Astrocyte (in vitro differentiated cells and primary cell): ENCODE measurements around the gene IGSF3. TPM values are rescaled to one million over a fixed set of nuclear protein-coding genes. Genes with fewer than 3 reads are reported as not detected.
"Not testable (repeated sequence)": the region's sequence is repeated elsewhere in the genome, so short reads cannot be mapped to it uniquely, and the experiment has no call there.

Experiments used
- DNase-seq: peaks from one replicate; pipeline ENCODE4 v3.0.0-alpha.2; 2010; ENCODE audit warnings: low read depth
- FAIRE-seq: peaks from 2 replicates; lab custom pipeline; 2011; peaks lifted over from hg19 to GRCh38; lab: Jason Lieb, UNC
- H2AFZ ChIP-seq: 2 replicates; pipeline ENCODE4 v1.6.0; 2012; ENCODE audit warnings: low read depth, low read length, inconsistent platforms
- H3K27ac ChIP-seq: 2 replicates; pipeline ENCODE4 v1.5.1; 2011; ENCODE audit warnings: low read depth, low read length, inconsistent platforms
- H3K27me3 ChIP-seq: 2 replicates; pipeline ENCODE4 v1.6.0; 2011; ENCODE audit warnings: low read length, inconsistent platforms; ENCODE audit not compliant: insufficient read depth
- H3K36me3 ChIP-seq: 2 replicates; pipeline ENCODE4 v1.5.1; 2011; ENCODE audit warnings: low read length, inconsistent platforms; ENCODE audit not compliant: insufficient read depth
- H3K4me1 ChIP-seq: 2 replicates; pipeline ENCODE4 v1.5.1; 2011; ENCODE audit warnings: low read length, inconsistent platforms; ENCODE audit not compliant: insufficient read depth
- H3K4me2 ChIP-seq: 2 replicates; pipeline ENCODE4 v1.6.0; 2012; ENCODE audit warnings: low read length, inconsistent platforms
- H3K4me3 ChIP-seq: 2 replicates; pipeline ENCODE4 v1.5.1; 2011; ENCODE audit warnings: low read depth, mild to moderate bottlenecking, low read length, inconsistent platforms; ENCODE audit not compliant: insufficient read depth
- H3K79me2 ChIP-seq: 2 replicates; pipeline ENCODE4 v1.6.0; 2012; ENCODE audit warnings: mild to moderate bottlenecking, low read length, inconsistent platforms; ENCODE audit not compliant: insufficient read depth
- H3K9ac ChIP-seq: 2 replicates; pipeline ENCODE4 v1.6.0; 2012; ENCODE audit warnings: mild to moderate bottlenecking, low read length, inconsistent platforms
- H3K9me3 ChIP-seq: 2 replicates; pipeline ENCODE4 v1.5.1; 2012; ENCODE audit warnings: low read depth, mild to moderate bottlenecking, low read length, inconsistent platforms; ENCODE audit not compliant: insufficient read depth
- H4K20me1 ChIP-seq: 2 replicates; pipeline ENCODE4 v1.6.0; 2012; ENCODE audit warnings: low read length, inconsistent platforms; ENCODE audit not compliant: insufficient read depth
- H3K27ac Mint-ChIP-seq: one replicate; pipeline ENCODE4 v1.8.0; 2021; ENCODE audit warnings: mild to moderate bottlenecking, mixed read lengths; ENCODE audit not compliant: unreplicated experiment
- H3K27me3 Mint-ChIP-seq: one replicate; pipeline ENCODE4 v1.8.0; 2021; ENCODE audit warnings: low read depth, mixed read lengths; ENCODE audit not compliant: unreplicated experiment
- H3K36me3 Mint-ChIP-seq: one replicate; pipeline ENCODE4 v1.8.0; 2021; ENCODE audit warnings: low read depth, mixed read lengths; ENCODE audit not compliant: unreplicated experiment
- H3K4me1 Mint-ChIP-seq: one replicate; pipeline ENCODE4 v1.8.0; 2021; ENCODE audit warnings: low read depth, mixed read lengths; ENCODE audit not compliant: unreplicated experiment
- H3K4me3 Mint-ChIP-seq: one replicate; pipeline ENCODE4 v1.8.0; 2021; ENCODE audit warnings: mild to moderate bottlenecking, moderate library complexity, mixed read lengths; ENCODE audit not compliant: unreplicated experiment
- H3K9me3 Mint-ChIP-seq: one replicate; pipeline ENCODE4 v1.8.0; 2021; ENCODE audit warnings: mild to moderate bottlenecking, mixed read lengths; ENCODE audit not compliant: unreplicated experiment
- total RNA-seq: library from RNA; stranded (reverse); gene quantifications from 2 replicates; pipeline ENCODE4 v1.2.1, GENCODE V29; 2021

The IGSF3 gene
- total RNA-seq, 1 donor from 2014 or later: 11.7 TPM

- H3K27ac Mint-ChIP-seq, H3K4me3 ChIP-seq, H3K9me3 Mint-ChIP-seq, H4K20me1 ChIP-seq, H3K79me2 ChIP-seq, H3K27me3 Mint-ChIP-seq, H3K9ac ChIP-seq, FAIRE-seq, H3K4me2 ChIP-seq, H3K36me3 ChIP-seq, H3K27me3 ChIP-seq, H3K4me3 Mint-ChIP-seq, H3K4me1 ChIP-seq, H2AFZ ChIP-seq, DNase-seq, H3K9me3 ChIP-seq, H3K27ac ChIP-seq, H3K36me3 Mint-ChIP-seq: not testable (repeated sequence)
- peaks cover 14% of the 10 kb centered on the region for H3K4me1 Mint-ChIP-seq
Measured at GRCh38 chr1:116603646-116604045, 63.9 kb downstream of the IGSF3 start.

DNA sequence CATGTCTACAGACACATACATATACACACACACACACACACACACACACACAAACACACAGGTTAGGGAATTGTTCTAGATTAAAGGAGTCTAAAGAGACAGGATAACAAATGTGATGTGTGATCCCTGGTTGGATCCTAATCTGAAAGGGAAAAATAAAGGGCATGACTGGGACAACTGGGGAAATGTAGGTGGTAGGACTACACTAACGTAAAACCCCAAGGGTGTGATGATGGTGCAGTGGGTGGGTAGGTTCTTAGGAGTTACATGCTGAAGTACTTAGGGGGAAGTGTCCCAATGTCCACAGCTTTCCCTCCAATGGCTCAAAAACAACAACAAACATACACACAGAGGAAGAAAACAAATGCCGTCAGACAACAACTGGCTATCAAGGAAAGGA, 68.2 kb downstream of the IGSF3 start:
- H3K9me3 ChIP-seq, H3K9ac ChIP-seq, H3K36me3 ChIP-seq, H3K4me1 Mint-ChIP-seq, H3K36me3 Mint-ChIP-seq, H3K9me3 Mint-ChIP-seq, DNase-seq, H2AFZ ChIP-seq, H3K79me2 ChIP-seq, H3K4me3 Mint-ChIP-seq, H3K27me3 Mint-ChIP-seq, H4K20me1 ChIP-seq, H3K27ac Mint-ChIP-seq, H3K4me3 ChIP-seq, H3K4me1 ChIP-seq, H3K4me2 ChIP-seq, H3K27ac ChIP-seq, FAIRE-seq, H3K27me3 ChIP-seq: not testable (repeated sequence)

GRCh38 chr1:116598420-116599036, 69.0 kb downstream of the IGSF3 start:
- H3K79me2 ChIP-seq, H3K36me3 Mint-ChIP-seq, H3K27ac ChIP-seq, DNase-seq, H3K4me3 ChIP-seq, H3K9ac ChIP-seq, H3K4me3 Mint-ChIP-seq, H3K9me3 Mint-ChIP-seq, H3K36me3 ChIP-seq, H3K4me1 Mint-ChIP-seq, H3K4me1 ChIP-seq, H2AFZ ChIP-seq, H3K27me3 Mint-ChIP-seq, H4K20me1 ChIP-seq, H3K4me2 ChIP-seq, H3K27ac Mint-ChIP-seq, H3K27me3 ChIP-seq, FAIRE-seq, H3K9me3 ChIP-seq: not testable (repeated sequence)

GRCh38 chr1:116597388-116597787, 70.1 kb downstream of the IGSF3 start:
- H3K36me3 Mint-ChIP-seq, H4K20me1 ChIP-seq, H3K4me3 ChIP-seq, H3K4me3 Mint-ChIP-seq, H3K4me2 ChIP-seq, H2AFZ ChIP-seq, H3K4me1 ChIP-seq, H3K9me3 ChIP-seq, H3K4me1 Mint-ChIP-seq, H3K36me3 ChIP-seq, H3K9ac ChIP-seq, H3K27ac ChIP-seq, DNase-seq, FAIRE-seq, H3K9me3 Mint-ChIP-seq, H3K27ac Mint-ChIP-seq, H3K27me3 ChIP-seq, H3K27me3 Mint-ChIP-seq, H3K79me2 ChIP-seq: not testable (repeated sequence)

GRCh38 chr1:116596742-116597307, 70.7 kb downstream of the IGSF3 start:
- H3K27ac Mint-ChIP-seq, DNase-seq, H3K27ac ChIP-seq, H3K27me3 Mint-ChIP-seq, H3K4me1 ChIP-seq, H3K9ac ChIP-seq, H4K20me1 ChIP-seq, H3K4me1 Mint-ChIP-seq, H3K36me3 Mint-ChIP-seq, H3K27me3 ChIP-seq, H3K79me2 ChIP-seq, H2AFZ ChIP-seq, H3K4me2 ChIP-seq, H3K4me3 ChIP-seq, H3K9me3 ChIP-seq, H3K9me3 Mint-ChIP-seq, H3K36me3 ChIP-seq, FAIRE-seq, H3K4me3 Mint-ChIP-seq: not testable (repeated sequence)
